Type B pancreatic cell (in vitro differentiated cells): ENCODE data around the gene SCLY. TPM values are rescaled to one million over a fixed set of nuclear protein-coding genes. Genes with fewer than 3 reads are reported as not detected.

ENCODE experiments used
- DNase-seq: peaks from one replicate; pipeline ENCODE4 v3.0.0; 2021; ENCODE audit warnings: mixed read lengths; ENCODE audit not compliant: unreplicated experiment; ENCODE audit errors: extremely low spot score
- H3K27ac Mint-ChIP-seq: 2 replicates; pipeline ENCODE4 v1.8.0; 2021; ENCODE audit warnings: mild to moderate bottlenecking, mixed read lengths
- H3K27me3 Mint-ChIP-seq: 2 replicates; pipeline ENCODE4 v1.8.0; 2021; ENCODE audit warnings: mixed read lengths
- H3K36me3 Mint-ChIP-seq: 2 replicates; pipeline ENCODE4 v1.8.0; 2021; ENCODE audit warnings: mixed read lengths
- H3K4me1 Mint-ChIP-seq: one replicate; pipeline ENCODE4 v1.8.0; 2021; ENCODE audit warnings: mixed read lengths; ENCODE audit not compliant: unreplicated experiment
- H3K4me3 Mint-ChIP-seq: 2 replicates; pipeline ENCODE4 v1.8.0; 2021; ENCODE audit warnings: mild to moderate bottlenecking, mixed read lengths
- H3K9me3 Mint-ChIP-seq: 2 replicates; pipeline ENCODE4 v1.8.0; 2021; ENCODE audit warnings: mixed read lengths
- CTCF ChIP-seq: fragments of 200-600 bp; sonication (generic); conservative IDR thresholded peaks from 2 replicates; pipeline ENCODE4 v1.5.0; 2021; ENCODE audit warnings: antibody characterized with exemption, mild to moderate bottlenecking
- total RNA-seq: library from RNA; stranded (reverse); gene quantifications from 2 replicates; pipeline ENCODE4 v1.2.1, GENCODE V29; 2021; ENCODE audit warnings: low replicate concordance

Gene SCLY
- total RNA-seq, 1 donor from 2014 or later = 34.5 TPM

- Mint-ChIP-seq H3K27me3 (no peaks in the 10 kb centered on the region), H3K4me3 (no peak overlapping the region), H3K27ac (no peak overlapping the region), H3K4me1 (peaks cover 3% of the 10 kb centered on the region), H3K9me3 (no peaks in the 10 kb centered on the region), H3K36me3 (no peaks in the 10 kb centered on the region)
- peak; percentile 34 for TF ChIP-seq CTCF
- peak; percentile 63 for DNase-seq
Measured at GRCh38 chr2:238106698-238107524, 46.1 kb downstream of the SCLY start.

GRCh38 chr2:238107525-238108422 is 47.0 kb downstream of the SCLY start:
- no peak overlapping the region for H3K4me3 Mint-ChIP-seq
- no peaks in the 10 kb centered on the region for H3K9me3 Mint-ChIP-seq
- no peak for TF ChIP-seq CTCF
- H3K27ac Mint-ChIP-seq = no peak overlapping the region
- peaks cover 3% of the 10 kb centered on the region for H3K4me1 Mint-ChIP-seq
- DNase-seq = peak; percentile 61
- no peaks in the 10 kb centered on the region for H3K27me3 Mint-ChIP-seq
- no peaks in the 10 kb centered on the region for H3K36me3 Mint-ChIP-seq

GRCh38 chr2:238108423-238109183 is 47.8 kb downstream of the SCLY start:
- no peaks in the 10 kb centered on the region for H3K36me3 Mint-ChIP-seq
- H3K9me3 Mint-ChIP-seq = no peaks in the 10 kb centered on the region
- no peak overlapping the region for H3K4me3 Mint-ChIP-seq
- H3K27ac Mint-ChIP-seq = no peak overlapping the region
- peak; percentile 65 for DNase-seq
- H3K4me1 Mint-ChIP-seq = peaks cover 3% of the 10 kb centered on the region
- H3K27me3 Mint-ChIP-seq = no peaks in the 10 kb centered on the region
- no peak for TF ChIP-seq CTCF

GRCh38 chr2:238113611-238114010 is 52.8 kb downstream of the SCLY start:
- H3K9me3 Mint-ChIP-seq = no peaks in the 10 kb centered on the region
- no peaks in the 10 kb centered on the region for H3K4me1 Mint-ChIP-seq
- TF ChIP-seq CTCF = no peak
- no peak for DNase-seq
- H3K27me3 Mint-ChIP-seq = peaks cover 8% of the 10 kb centered on the region
- H3K4me3 Mint-ChIP-seq = no peak overlapping the region
- no peak overlapping the region for H3K27ac Mint-ChIP-seq
- H3K36me3 Mint-ChIP-seq = no peaks in the 10 kb centered on the region

GRCh38 chr2:238114331-238114841 is 53.6 kb downstream of the SCLY start:
- no peaks in the 10 kb centered on the region for H3K36me3 Mint-ChIP-seq
- peaks cover 8% of the 10 kb centered on the region for H3K27me3 Mint-ChIP-seq
- H3K27ac Mint-ChIP-seq = no peak overlapping the region
- H3K4me3 Mint-ChIP-seq = no peak overlapping the region
- no peaks in the 10 kb centered on the region for H3K4me1 Mint-ChIP-seq
- no peak for TF ChIP-seq CTCF
- no peak for DNase-seq
- H3K9me3 Mint-ChIP-seq = no peaks in the 10 kb centered on the region
